Panc1 (cell line): ENCODE data around the gene RAPGEF1.

Source experiments
- POLR2AphosphoS5 ChIP-seq: IDR thresholded peaks from 2 replicates; pipeline ENCODE4 v1.6.1; 2012; ENCODE audit warnings: mild to moderate bottlenecking, low read depth, low read length, moderate library complexity
- TF ChIP-seq, protein P1 (sequence below): fragments of 450-650 bp; IDR thresholded peaks from 2 replicates; pipeline ENCODE4 v1.5.1; 2017; ENCODE audit warnings: mild to moderate bottlenecking

DNA sequence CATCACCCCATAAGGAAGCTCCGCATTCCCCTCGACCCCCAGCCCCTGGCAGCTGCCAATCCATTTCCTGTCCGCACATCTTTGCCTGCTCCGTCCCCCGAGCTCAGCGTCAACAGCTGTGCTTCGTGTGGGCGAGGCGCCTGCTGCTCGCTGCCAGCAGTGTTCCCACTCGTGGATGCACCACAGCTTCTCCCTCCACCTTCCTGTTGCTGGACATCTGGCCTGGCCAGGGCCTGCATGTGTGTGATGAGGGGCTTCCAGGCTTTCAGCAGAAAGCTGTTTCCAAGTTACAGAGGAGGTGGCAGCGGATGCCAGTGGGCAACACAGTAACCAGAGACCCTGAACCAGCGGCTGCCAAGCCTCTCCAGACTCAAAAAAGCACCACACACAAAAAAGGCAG is 108.6 kb downstream of the RAPGEF1 start:
- TF ChIP-seq, protein P1, sequence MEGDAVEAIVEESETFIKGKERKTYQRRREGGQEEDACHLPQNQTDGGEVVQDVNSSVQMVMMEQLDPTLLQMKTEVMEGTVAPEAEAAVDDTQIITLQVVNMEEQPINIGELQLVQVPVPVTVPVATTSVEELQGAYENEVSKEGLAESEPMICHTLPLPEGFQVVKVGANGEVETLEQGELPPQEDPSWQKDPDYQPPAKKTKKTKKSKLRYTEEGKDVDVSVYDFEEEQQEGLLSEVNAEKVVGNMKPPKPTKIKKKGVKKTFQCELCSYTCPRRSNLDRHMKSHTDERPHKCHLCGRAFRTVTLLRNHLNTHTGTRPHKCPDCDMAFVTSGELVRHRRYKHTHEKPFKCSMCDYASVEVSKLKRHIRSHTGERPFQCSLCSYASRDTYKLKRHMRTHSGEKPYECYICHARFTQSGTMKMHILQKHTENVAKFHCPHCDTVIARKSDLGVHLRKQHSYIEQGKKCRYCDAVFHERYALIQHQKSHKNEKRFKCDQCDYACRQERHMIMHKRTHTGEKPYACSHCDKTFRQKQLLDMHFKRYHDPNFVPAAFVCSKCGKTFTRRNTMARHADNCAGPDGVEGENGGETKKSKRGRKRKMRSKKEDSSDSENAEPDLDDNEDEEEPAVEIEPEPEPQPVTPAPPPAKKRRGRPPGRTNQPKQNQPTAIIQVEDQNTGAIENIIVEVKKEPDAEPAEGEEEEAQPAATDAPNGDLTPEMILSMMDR: no peak
- no peak for TF ChIP-seq POLR2AphosphoS5
